HG02798 (cell line): Measurements from ENCODE around the gene AKAP17A.

Source experiments
- ATAC-seq: cut with Tn5 transposase; IDR thresholded peaks from one replicate; pipeline ENCODE4 v1.9.1; 2021; ENCODE audit warnings: mild to moderate bottlenecking; ENCODE audit not compliant: unreplicated experiment, poor library complexity

AKAP17A gene

GRCh38 chrX:1582686-1583437 lies 8.5 kb upstream of the AKAP17A start:
- ATAC-seq, result peak; percentile 79

- no peak for ATAC-seq
Observed at GRCh38 chrX:1584237-1585011, 7.0 kb upstream of the AKAP17A start.

- no peak for ATAC-seq
Observed at GRCh38 chrX:1587161-1587560, 4.2 kb upstream of the AKAP17A start.

GRCh38 chrX:1589356-1590130 lies 1.9 kb upstream of the AKAP17A start:
- no peak for ATAC-seq

- ATAC-seq, result no peak
Observed at GRCh38 chrX:1591863-1592469, 562 bp downstream of the AKAP17A start.

GRCh38 chrX:1592470-1593142 lies 1.2 kb downstream of the AKAP17A start:
- ATAC-seq, result peak; percentile 35

- ATAC-seq, result no peak
Observed at GRCh38 chrX:1593286-1594271, 2.2 kb downstream of the AKAP17A start.

GRCh38 chrX:1595711-1596060 lies 4.3 kb downstream of the AKAP17A start:
- no peak for ATAC-seq

GRCh38 chrX:1596676-1597344 lies 5.4 kb downstream of the AKAP17A start:
- no peak for ATAC-seq

- no peak for ATAC-seq
Observed at GRCh38 chrX:1597345-1598020, 6.1 kb downstream of the AKAP17A start.

GRCh38 chrX:1598021-1598875 lies 6.8 kb downstream of the AKAP17A start:
- ATAC-seq, result no peak

- no peak for ATAC-seq
Observed at GRCh38 chrX:1598876-1599790, 7.7 kb downstream of the AKAP17A start.

GRCh38 chrX:1599791-1600405 lies 8.5 kb downstream of the AKAP17A start:
- ATAC-seq, result no peak

- no peak for ATAC-seq
Observed at GRCh38 chrX:1600406-1601050, 9.1 kb downstream of the AKAP17A start.
